Amygdala (tissue), 56 donors: ENCODE data around the gene RAB22A.

ENCODE experiments used
- DNase-seq, 56 donors: peaks; one replicate each; lab custom pipeline; 2025; lab: John Stamatoyannopoulos, UW

Gene RAB22A, protein sequence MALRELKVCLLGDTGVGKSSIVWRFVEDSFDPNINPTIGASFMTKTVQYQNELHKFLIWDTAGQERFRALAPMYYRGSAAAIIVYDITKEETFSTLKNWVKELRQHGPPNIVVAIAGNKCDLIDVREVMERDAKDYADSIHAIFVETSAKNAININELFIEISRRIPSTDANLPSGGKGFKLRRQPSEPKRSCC

DNA sequence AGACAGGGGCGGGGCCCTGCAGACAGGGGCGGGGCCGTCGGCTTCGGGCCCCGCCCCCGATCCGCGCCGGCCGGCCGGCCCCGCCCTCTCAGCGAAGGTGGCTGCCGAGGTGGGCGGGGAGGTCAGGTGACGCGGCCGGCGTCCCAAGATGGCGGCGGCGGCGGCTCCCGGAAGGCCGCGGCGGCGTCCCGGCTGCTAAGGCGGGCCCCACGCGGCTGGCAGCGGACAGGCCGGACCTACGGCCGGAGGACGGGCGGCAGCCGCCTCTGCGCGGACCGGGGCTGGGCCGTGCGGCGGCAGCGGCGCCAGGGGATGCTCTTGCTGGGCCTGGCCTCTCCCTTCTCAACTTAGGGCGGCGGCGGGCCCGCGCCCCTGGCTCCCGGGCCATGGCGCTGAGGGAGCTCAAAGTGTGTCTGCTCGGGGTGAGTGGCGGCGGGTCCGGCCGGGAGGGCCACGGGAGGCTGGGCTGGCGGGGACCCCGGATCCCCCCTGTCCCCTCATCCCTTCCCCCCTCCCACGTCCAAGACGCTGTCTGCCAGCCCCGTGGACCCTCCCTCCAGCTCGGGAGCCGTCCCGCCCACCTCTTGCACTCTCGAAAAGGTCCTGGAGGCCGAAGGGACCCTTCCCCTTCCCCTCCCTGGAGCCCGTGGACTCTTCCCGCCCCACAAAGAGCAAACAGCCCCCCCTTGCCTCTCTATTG, at the start of gene RAB22A:
Gene RAB22A, plus strand, starts transcription at position 125 of the 700 bp plus-strand sequence. Its CDS starts 262 bp downstream, at position 387.
- DNase-seq, result peak in 49 of 56 donors; percentile 2 to 83 (median 53)

DNA sequence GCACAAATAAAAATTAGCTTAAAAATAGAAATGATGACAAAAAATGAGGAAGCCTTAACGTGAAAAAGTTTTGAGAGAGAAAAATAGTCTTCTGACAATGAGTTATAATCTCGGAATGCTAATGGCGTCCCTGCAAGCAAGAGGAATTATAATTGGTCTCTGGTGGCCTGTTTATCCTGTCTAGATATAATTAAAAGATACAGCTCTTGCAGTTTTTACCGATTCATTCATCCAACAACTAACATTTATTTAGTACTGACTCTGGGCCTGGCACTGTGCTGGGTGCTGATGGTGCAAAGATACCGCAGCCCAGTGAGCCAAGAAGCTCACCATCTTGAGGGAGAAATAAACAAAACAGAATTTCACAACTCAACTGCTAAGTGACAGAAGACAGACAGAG, 49.5 kb upstream of the RAB22A start:
- DNase-seq, result no peak

DNA sequence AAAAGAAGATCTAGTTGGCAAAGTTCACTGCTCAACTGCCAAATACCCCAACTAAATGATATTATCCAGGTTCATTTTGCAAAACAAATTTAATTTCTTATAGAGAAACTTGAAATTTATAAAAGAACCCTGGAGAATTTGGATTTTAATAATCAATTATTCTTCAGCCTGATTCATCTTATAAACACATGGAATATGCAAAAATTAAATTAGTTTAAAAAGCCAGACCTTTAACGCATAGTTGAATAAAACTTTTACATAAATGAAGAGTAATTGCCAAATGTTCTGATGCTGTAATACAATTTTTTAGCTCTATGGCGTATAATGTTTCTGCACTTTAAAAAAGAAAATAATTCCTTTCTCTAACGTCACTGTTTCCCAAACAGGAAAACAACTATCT, 47.9 kb upstream of the RAB22A start:
- no peak for DNase-seq

DNA sequence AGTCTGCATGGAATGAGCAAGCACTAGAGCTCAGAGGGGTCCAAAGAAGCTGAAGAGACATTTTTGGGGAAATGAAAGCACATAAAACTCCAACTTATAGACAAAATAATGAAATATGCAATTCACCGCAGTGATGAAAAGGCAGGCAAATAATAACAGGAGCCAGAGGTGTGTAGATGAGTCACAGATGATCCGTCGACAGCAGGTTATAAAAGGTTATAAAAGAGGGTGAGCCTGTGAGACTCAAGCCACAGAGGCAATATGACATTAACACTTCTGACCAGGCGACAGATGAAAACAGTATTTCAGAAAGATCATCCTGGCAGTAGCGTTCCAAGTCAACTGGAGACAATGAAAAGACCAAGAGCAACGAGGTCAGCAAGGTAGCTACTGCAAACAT, 45.2 kb upstream of the RAB22A start:
- no peak for DNase-seq

DNA sequence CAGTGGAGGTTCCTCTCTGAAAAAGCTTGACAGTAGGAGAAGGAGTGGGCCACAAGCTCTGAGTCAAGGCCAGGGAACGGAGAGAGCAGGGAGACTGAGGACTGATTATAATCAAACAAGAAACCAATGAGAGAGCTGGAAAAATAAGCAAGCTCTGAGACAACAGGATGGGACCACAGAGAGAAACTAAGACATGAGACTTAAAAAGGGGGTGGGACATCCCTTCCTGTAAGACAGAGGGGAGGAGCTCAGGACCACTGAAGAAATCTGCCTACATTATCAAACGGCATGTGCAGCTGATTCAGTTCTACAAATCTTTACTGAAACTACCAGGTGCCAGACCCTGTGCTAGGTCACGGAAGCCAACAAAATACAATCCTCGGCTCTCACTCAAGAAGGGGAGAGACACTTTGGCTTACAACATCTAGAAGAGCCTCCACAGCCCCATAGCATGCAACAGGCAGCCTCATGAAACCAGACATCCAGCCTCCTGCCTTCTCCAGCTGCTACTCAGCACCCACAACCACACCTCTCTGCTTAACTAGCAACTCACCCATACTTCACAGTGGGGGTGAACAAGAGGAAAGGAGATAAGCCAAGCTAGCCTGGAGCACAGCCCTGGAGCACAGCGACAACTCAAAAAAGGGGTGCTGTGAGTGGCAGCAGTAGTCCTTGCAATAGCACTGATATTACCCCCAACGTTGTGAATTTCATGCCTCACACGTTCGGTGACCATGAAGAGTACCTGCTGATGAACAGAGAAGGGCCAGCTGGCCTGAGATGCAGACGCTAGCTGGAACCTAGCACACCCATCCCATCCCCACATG, 41.9 kb upstream of the RAB22A start:
- no peak for DNase-seq

DNA sequence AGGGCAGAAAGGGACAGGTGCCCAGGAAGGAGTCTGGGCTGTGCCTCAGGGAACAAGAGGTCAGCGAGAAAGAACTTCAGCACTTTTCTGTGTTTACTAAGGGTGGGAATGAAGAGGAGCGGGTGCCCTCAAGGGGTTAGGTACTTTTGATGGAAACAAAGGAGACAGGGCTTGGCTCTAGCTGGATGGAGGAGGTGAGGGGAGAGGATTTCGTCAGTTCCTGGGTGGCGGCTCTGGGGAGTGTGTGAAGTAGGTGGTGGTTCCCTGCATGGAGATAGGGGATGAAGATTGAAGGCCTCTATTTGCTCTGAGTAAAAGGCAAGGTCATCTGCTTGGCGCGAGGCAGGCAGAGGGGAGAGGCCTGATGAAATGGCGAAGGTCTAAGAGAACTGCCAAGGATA, 41.1 kb upstream of the RAB22A start:
- no peak for DNase-seq

DNA sequence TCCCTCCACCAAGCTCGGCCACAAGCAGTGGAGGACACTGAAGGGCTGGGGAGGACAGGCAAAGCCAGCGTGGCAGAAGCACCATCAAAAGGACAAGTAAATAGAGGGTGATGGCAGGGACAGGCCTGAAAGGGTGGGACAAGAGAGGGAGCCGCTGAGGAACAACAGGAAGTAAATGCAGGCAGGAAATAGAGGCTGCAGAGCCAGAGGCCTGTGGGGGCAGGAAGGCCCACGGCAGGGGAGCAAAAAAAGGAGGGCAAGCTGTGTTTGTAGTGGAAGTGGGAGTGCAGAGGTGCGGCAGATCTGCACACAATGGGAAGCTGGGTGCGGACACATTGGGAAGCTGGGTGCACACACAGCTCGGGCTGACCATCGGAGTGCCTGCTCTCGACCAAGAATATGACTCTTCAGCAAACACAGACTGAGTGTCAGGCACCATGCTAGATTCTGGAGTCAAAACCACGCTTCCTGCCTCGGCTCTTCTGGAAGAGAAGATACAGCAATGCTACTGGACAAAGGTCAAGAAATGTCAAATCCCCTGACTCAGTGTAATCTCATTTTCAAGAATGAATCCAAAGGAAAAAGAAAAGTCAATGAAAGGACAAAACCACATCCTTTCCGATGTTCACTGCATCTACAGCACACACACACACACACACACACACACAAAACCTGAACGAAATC, 40.4 kb upstream of the RAB22A start:
- no peak for DNase-seq

DNA sequence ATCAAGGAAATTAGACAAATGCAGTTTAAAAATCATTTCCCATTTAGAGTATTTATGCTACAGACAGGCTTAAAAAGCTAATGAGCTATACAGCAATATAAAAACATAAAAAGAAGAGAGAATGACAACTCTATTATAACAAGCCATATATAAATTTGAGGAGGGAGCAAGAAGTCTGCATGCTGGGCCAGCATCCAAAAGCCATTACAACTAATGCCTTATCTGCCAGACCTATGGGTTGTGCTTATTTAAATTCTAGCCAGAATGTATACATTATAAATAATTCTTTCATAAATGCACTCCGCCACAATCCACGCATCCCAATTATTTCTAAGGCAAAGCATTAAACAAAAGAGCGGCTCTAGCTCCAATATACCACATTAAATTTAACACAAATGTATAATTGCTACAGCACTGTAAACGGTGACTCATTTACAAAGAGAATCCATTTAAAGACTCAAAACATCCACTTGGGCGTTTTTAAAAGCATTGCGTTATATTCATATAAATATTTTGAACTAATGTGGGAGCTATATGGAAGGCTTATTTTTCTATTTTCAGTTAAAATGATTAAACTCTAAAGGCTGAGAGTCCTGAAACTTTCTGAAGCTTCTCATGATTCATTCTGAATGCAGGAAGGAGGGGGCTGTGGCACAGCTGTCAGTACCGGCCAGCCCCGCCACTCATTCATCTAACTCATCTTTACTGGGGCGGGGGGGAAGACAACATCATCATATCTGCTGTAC, 37.7 kb upstream of the RAB22A start:
- peak in 10 of 56 donors; percentile 2 to 31 (median 10) for DNase-seq

DNA sequence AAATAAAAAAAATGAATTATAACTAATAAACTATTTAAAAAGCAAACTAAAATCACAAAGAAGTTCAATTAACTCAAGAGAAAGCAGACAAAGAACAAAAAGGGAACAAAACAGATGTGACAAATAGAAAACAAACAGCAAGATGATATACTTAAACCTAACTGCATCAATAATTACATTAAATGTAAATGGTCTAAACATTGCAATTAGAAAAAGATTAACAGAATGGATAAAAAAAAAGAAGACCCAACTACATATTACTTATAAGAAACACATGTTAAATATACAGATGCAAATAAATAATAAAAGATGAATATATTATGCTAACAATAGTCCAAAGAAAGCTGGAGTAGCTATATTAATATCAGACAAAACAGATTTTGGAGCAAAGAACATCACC, 35.1 kb upstream of the RAB22A start:
- DNase-seq, result no peak

DNA sequence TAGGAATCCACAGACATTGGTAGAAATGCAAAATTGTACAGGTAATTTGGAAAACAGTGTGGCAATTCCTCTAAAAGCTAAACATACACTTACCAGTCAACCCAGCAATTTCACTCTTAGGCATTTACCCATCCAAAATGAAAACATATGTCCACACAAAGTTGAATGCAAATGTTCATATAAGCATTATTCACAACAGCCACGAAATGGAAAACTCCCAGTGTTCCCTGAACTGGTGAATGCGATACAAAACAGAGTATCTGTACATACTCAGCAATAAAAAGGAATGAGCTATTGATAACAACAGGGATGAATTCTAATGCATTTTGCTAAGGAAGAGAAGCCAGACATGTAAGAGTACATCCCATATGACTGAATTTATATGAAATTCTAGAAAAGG, 32.4 kb upstream of the RAB22A start:
- no peak for DNase-seq

DNA sequence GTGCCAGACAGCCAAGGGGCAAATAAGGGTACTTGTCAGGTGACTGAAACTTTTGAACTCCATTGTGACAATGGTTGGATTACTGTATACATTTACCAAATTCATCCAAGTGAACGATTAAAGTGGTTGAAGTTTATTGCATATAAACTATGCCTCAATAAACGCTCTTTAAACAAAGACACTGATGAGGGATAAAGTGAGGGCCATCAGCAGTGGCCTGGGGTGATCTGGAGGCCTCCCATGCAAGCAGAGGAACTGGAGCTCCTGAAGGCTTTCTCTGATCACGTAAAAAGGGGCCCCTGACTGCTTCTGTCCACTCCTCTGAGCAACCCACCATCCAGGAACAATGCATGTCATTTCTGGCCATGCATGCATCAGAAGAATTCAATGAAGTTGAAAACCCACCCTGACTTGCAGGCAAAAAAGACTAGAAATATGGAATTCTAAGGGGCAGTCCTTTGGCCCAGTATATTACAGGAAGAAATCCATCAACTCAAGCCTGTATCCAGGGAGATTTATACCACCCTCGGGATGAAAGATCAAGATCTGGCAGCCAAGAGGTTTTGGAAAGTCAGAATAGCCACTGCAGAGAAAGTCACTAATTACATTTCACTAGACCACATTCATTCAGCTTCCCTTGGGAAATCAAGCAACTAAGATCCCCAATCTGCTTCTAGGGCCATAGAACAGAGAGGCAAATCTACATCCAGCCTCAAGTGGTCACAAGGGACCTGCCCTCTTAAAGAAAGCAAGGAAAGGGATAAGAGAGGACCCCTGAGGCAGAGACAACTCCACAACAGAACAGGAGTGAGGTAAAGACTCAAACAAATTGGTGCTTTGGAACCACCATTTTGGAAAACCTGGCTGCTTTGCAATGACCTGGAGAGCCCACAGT, 31.7 kb upstream of the RAB22A start:
- DNase-seq, result no peak

DNA sequence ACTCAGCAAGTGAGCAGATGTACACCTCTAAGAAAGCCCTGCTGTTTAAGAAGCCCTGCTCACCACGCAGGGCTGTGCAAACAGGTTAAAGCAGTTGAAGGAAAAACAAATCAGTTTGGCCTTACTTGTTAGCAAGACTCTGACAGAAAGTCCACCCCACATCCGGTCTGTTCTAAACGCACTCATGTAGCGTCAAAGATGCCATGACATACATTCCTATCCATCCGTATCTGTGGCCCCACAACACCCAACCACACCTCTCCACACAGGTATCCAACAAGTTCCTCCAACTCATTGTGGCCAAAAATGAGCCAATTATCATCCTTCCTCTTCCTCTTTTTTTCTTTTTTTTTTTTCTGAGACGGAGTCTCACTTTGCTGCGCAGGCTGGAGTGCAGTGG, 22.8 kb upstream of the RAB22A start:
- no peak for DNase-seq

DNA sequence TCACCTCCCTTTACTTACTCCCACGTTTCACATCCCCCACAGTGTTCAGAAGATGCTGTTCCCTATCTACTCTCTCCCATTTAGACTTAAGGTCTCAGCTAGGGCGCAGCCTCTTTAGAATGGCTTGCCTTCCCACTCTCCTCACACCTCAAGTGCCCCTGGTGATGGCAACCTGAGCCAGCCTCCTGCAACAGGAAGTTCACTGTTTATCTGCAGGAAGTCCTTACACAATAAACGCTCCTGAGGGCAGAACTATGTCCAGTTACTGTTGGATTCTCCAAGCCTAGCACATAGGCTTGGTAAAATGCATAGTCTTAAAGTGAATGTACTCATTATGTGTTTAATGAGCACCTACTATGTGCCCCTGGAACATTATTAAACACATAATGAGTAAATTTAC, 21.9 kb upstream of the RAB22A start:
- DNase-seq, result no peak

DNA sequence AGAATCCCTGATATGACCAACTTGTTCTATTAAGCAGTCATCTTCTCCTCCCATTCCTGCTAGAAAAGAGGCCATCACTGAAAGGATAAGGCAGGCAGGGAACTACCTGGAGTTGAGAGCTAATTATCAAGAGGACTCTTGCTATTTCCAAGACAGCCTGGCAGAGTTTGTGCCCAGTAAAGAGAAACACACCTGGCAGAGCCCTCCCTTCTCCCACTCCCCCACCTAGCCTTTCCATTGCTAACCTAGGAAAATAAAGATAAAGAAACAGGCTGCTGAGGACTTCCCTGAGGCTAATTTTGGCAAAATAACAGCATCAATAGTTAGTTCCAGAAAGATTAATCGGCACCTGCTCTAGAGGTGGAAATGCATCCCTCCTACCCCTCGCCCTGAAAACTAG, 20.4 kb upstream of the RAB22A start:
- no peak for DNase-seq

DNA sequence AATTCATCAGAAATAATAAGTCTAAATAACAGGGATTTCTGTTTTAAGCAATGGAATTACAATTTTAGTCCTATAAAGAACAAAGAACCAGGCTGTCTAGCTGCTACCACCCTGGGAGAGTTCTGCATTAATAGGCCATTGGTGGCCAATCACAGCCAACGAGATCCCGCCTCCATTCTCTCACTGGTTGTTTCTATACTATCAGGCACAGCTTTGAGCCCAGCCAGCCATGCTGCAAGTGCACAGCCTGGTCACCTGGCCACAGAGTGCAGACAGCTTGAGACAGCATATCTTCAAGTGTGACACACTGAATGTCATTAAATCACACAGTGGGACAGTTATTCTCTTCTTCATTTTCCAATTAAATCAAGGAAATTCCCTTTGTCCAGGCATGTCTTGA, 16.1 kb upstream of the RAB22A start:
- DNase-seq, result peak in 11 of 56 donors; percentile 4 to 34 (median 19)

DNA sequence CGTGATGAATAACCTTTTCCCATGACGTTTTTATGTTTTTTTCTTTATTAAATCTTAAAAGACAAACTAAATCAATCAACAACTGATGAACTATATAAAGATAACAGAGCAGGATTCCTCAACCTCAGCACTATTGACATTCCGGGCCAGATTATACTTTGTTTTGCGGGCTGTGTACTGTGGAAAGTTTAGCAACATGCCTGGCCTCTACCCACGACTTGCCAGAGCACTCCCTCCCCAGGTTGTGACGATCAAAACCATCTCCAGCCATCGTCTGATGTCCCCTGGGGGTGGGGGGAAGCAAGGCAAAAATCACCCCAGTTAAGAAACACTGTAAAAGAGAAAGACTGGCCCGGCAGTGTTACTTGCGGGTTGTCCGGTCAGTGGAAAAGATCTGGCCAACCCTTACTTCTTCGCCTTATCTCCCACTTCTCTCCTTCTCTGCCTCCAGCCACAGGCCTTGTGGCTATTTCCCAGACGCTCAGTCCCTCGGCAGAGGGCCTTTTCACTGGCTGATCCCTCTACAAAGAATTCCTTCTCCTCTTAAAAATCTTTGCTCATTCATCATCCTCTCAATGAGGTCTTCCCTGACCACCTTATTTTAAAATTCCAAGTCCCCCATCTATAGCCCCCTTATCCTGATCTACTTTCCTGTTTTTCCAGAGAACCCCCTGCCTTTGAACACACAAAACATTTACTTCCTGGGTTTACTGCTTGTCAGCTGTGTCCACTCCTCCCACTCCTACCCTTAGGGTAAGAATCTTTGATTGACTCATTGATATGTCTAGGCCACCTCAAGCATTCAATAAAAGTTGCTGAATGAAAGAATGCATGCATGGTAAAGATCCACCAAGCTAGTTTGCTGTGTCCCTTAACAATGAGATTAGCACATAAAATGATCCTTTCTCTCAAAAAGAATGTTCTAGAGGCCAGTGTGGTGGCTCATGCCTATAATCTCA, 14.7 kb upstream of the RAB22A start:
- DNase-seq, result no peak

DNA sequence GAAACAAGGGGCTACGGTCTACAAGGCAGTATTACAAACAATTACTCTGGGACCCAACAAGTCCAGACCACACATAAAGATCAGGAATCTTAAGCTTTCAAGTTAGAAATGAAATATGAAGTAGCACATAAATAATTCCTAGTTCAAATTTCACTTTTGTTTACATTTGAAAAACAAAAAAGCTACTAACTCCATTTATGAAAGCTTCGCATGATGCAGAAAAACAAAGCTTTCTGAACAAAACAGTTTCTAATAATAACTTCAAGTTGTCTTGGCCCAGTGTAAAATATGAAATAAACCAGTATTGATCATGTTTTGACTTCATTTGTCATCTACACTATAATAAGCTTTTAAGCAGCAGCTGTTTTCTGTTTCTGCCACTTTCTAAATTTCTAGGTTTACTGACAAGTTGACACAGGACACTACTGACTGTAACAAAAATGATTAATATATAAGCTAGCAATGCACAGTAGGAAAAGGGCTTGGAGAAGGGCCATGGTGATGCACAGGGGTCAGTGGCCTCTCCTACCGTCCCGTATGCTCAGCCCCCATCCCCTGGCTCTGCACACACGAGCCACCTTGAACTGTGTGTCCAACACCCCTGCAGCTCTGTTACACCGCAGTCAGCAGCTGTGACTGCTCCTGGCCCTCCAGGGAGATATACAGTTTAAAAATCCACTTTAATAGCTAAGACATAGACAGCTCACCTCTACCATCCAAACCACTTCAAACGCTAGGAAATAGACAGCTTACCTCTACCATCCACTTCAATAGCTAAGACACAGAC, 13.3 kb upstream of the RAB22A start:
- no peak for DNase-seq
